Fibroblast of skin of abdomen (primary cell): Measurements from ENCODE around the gene DPF3.

ENCODE experiments used
- DNase-seq: peaks from one replicate; pipeline ENCODE4 v3.0.0-alpha.2; 2013

The DPF3 gene

DNA sequence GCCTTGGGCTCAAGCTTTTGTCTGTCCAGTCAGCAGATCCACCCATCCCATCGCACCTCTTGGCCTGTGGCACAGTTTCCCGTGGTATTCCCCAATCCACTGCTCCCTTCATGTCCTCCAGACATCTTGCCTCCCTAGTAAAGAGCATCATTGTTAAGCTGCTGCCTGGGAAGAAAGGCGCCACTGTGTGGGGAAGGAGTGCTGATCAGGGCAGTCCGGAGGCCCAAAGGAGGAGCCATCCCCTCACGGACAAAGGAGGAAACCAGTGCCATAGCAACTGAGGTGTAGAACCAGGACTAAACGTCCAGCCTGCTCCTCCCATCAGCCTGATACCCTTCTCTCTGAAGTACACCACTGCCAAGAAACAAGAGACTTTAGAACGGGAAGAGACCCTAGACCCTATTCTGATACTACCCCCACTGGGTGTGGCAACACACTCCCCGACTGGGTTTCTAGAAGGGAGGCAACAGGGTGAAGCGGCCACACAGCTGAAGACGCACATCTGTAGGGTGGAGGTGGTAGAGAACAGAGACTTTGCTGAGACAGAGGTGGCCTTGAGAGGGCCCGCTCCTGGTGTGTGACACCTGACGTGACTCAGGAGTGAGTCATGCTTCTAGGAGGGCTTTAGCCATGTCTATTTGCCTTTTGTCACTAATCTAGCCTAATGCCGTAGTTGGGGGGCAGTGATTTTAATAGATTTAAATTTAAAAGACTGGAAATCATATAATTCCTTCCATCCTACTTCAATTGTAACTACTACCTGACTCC lies 185.0 kb downstream of the DPF3 start:
- DNase-seq = no peak

DNA sequence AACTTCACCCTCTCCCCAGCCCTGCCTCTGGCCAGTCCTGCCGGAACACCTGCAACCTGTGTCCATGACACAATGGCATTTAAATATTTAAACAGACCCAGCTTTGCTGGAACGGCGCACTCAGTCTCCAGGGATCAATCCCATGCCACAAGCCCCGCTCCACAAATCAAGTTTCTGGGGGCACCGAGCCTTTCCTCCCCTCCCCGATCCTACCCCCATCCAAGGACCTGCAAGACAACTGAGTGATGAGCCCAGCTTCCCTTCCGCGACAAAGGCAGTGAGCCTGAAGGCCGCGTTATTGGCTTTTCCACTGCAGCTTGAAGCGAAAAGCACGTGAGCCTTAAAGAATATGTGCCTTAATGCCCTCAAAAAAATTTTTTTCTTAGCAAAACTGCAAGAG lies 185.7 kb downstream of the DPF3 start:
- no peak for DNase-seq

DNA sequence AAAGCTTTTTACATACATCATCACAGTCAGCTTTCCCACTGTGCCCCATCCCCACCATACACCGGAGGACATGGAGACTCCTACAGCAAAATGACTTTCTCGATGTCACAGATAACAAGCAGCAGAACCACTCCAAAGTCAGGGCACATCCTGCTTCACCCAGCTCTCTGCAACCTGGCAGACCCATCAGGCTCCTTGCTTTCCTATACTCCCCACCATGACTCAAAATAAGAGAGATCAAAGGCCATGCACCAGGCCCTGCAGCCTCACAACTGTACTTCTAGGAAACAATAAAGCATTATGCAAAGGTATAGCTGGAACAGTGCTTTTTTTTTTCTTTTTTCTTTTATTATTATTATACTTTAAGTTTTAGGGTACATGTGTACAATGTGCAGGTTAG lies 187.4 kb downstream of the DPF3 start:
- DNase-seq = no peak

DNA sequence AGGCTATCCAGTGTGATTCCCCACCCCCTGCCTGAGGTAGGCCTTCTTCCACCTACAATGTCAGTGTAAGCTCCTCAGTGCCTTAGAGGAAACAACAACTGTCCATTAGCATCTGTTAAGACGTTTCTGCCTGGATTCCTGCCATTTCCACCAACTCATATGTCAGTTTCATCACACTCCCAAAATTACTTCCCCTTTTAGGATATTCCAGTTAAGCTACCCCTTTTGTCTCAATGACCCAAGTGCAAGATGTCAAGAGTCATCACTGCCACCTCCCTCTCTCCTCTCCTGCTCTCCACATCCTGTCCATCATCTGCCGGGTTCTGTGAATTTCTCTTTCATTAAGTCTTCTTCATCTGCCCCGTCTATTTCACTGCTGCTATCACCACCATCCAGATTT lies 189.4 kb downstream of the DPF3 start:
- DNase-seq = no peak

DNA sequence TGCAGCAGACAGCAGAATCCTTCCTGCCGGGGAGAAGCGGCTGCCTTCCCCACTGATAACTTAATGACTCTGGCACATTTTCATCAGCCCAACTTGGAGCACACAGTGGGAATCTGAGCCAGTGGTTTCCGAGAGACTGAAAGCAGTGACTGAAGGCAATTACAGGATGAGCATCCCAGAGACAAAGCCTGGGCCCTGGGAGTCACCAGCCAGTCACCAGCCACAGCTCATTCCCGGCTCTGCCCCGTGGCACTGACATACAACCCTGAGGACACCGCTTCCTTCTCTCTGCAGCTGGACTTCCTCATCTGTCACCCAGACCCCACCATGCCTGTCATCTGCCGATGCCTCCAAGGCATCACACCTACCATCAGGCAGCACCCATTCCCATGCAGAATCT lies 192.3 kb downstream of the DPF3 start:
- DNase-seq = peak; percentile 27

DNA sequence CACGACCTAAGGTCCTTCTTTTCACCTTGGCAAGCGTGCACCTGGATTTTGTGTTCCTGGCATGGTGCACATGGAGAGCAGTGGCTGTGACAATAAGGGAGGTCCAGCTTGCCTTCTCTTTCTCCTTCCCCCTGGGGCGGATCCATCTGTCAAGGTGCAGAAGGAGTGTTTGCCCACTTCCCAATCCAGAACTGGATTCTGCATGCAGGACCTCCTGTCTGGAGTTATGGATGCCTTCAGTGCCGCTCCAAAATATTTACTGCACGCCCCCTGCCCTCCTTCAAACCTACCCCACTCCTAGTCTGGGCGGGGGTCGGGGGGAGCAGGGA lies 192.7 kb downstream of the DPF3 start:
- no peak for DNase-seq

DNA sequence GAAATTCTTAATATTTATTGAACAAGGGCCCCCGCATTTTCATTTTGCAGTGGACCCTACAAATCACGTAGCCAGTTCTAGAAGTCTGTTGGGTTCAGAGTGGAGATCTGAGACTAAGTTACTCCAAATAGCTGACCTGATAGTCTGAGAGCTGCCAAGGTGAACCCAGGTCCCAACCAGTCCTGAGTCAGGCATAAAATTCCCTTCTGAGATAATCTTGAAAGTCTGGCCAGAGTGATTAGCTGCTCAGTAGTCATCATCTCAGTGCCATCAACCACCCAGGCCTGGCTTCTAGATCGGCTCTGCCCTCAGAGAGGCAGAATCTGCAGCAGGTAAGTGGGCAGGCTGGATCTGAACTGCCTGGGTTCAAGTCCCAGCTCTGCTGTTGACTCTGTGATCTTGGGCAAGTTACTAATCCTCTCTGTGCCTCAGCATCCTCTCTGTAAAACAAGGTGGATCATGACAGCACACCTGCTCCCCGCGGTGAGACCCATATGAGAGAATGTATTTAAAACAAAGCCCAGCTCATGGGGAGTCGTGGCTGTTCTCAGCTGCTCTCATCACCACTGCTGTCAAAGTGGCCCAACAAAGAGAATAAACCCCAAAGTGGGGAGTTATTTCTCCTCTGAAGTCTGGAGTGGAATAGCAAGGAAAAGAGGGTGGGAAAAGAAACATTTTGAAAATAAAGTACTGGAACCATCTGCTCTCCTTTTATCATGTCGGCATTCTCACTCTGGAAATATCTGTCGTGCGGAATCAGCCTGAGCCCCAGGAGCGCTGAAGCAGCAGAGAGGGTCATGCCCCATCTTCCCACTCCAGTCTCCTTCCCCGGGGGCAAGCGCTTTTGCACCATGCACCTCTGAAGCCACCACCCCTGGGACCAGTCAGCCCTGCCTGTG lies 193.3 kb downstream of the DPF3 start:
- no peak for DNase-seq

DNA sequence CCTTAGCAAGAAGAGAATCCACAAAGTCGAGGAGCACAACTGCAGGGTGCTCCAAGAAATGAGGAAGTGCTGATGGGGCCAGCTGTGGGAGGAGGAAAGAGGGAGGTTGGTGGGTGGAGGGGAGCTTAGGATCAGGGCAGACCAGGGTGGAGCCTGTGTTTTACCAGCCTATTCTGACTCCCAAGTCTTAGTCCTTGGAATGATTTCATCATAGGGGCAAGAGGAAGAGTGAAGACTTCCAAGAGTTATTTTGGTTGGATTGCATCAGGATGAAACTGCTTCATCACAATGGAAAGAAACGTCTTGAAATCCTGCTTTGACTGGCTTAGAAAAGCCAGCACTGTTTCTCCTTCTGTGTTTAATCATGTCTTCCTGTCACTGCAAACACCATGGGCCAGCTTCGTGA lies 194.0 kb downstream of the DPF3 start:
- DNase-seq = peak; percentile 92

DNA sequence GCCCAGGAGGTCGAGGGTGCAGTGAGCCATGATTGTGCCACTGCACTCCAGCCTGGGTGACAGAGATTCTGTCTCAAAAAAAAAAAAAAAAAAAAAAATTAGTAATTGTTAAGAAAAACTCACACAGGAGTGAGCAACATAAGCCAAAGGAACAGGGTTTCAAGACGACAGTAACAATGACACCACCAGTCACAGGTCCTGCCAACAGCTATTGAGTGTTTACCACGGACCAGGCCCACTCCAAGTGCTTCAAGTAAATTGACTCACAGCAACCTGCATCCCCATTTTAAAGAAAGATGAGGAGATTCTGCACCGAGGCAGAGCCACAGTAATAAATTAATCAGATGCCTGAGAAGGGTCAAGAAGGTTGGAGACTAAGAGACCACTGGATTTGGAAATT lies 194.5 kb downstream of the DPF3 start:
- no peak for DNase-seq

DNA sequence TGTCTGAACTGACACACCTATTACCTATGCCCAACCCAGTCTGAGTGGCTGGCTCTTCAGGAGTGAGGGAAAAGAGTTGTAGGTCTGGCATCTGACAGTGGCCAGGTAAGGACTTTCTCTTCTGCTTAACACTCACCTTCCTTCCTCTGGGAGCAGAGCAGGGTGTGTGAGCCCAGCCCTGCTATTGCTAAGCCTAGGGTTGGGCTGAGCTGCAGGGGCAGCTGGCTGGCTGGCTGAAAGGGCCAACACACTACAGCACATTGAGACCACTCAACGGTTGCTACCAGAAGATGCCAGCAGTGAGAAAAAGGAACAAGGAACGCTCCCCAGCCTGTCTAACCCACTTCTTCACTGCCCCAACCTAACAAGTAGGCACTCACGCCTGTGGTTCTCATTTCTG lies 201.2 kb downstream of the DPF3 start:
- DNase-seq = no peak

DNA sequence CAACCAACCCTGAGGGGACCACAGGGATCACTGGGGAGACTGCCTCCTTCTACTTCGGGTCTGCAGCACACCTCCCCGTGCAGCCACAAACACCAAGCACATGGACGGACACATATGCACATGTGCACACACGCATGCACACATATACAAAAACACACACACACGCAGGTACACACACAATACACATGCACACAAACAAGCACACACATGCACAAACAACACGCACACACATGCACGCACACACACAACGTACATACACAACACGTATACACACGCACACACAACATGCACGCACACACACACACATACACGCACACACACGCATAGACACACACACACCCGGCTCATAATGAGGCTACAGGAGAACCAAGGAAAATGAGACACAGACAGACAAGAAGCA lies 203.6 kb downstream of the DPF3 start:
- DNase-seq = no peak

DNA sequence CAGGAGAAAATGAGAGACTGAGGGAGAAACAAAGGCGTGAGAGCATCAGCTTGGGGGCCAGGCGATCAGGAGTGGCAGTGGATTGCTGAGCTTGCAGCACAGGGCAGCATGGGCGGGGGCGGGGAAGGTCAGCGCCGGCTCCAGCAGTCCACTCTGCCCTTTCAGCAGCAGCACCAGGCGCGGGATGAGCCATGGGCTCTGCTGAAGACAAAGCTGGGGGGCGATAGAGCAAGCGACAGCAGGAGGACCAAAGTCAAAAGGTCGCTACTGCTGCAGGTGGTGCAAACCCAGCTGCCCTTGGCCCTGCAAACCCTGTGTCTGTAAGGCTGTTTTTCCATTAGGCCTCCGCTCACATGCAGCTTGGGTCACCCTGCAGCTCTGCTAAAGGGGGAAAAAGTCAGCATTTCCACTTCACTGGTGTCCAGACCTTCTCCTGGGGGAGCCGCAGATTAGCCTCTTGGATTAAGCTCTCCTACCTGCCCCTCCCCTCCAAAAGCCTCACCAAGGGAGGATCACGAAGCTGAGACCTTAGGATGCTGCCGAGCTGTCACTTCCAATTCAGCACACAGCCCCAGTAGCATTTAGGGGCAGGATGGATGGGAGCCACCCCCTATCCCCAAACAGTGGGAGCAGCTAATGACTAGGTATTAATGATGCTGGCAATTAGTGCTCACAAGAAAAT lies 204.8 kb downstream of the DPF3 start:
- DNase-seq = no peak

DNA sequence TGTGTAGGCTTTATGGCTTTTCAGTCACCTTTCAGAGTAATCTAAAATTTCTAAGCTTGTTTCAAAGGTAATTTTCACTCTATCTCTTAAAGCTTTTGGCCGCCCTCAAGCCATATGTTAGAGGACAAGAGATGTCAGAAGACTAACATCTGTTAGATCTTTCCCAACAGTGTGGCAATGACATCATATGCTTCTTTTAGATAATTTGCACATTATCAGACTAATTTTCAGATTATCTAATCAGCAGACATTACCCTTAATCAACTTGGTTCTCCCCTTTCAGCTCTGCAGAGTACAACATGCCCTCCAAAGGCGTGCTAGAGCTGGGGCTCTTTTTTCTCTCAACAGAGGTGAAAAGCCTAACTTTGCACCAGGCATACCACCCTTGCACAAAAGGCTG lies 207.1 kb downstream of the DPF3 start:
- DNase-seq = no peak

DNA sequence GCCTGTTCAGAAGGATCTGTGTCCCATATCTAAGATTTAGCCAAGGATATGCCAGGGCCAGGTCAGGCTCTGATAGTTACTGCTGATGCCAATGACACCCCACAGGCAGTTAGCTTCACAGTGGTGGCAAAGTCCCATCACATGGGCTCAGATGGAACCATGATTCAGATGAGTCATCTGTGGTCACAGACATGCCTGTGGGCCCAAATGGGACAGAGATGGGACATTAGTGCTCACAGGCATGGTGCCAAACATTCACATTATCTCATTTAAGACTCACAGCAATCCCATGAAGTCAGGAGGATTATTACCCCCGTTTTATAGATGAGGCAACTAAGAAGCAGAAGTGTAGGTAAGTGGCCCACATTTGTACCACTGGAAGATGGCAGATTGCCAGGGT lies 207.8 kb downstream of the DPF3 start:
- DNase-seq = no peak

DNA sequence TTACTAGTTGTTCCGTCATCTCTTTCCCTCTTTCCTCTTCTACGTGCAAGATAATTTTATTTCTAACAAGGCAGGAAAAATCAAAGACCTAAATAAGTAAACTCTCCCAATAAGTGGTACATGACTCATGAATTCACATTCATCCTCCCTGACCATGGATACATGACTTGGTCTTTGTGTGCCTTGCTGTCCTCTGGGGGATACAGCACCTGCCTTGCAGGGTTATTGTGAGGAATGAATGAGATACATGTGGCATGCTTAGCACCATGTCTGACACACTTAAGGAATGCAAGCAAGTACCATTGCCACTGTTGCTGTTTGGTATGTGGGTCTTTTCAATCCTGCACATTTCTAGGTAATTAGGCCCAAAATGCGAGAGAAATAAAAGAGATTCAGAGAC lies 208.4 kb downstream of the DPF3 start:
- no peak for DNase-seq

DNA sequence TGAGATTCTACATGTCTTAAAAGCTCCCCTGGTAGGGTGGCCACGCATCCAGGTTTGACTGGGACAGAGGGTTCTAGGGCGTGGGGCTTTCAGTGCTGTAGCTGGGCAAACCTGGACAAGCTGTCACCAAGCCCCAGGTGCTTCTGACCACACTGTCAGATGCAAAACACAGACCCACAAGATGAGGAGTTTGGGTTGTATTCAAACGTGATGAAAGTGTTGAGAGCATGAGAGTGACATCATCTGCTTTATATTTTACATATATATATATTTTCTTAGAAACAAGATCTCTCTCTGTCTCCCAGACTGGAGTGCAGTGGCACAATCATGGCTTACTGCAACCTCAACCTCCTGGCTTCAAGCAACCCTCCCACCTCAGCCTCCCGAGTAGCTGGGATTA lies 210.1 kb downstream of the DPF3 start:
- no peak for DNase-seq

DNA sequence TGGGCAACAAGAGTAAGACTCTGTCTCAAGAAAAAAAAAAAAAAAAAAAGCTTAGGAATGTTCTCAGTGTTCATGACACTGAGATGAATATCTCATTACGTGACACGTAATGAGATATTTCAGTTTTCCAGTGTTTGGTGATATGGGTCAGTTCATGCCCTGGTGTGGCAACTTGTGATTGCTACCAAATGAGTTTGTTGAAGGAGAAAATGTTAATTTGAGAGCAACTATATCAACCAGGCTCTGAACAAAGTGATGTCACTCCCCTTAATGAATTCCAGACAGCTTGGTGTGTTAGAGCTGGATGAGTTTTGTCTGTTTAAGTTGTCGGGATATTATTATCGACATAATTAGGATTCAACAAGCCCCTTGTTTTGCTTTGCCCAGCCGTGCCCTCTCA lies 211.7 kb downstream of the DPF3 start:
- peak; percentile 80 for DNase-seq

DNA sequence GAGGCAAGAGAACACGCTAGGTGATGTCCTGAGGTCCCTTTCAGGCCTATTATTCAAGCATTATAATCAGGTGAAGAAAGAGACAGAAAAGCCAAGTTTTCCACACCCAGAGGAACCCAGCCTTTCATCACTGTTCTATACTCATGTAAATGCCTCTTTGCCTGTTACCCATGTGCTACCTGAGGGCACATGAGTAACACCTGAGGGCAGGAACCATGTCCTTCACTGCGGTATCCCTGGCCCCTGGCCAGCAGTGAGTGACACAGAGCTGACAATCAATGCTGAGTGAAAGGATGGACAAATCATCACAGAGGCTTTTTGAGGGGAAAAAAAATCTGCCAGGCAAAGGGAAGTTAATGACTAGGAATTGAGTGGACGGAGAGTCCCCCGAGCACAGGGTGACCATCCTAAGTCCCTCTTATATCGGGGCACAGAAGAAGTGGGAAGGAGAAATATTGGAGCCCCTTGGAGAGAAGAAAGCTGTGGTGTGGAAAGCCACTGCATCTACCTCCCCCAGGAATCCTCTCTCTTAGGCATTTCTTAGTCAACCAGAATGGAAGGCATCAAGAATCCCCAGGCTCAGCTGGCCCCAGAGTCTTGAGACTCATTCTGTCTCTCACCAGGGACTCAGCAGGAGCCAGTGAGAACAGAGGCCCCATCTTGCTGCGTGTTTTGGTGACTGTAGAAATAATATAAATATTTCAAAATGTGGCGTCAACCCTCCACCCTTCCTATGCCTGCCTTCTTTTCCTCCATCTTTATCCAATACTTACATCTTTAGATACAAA lies 212.9 kb downstream of the DPF3 start:
- no peak for DNase-seq

DNA sequence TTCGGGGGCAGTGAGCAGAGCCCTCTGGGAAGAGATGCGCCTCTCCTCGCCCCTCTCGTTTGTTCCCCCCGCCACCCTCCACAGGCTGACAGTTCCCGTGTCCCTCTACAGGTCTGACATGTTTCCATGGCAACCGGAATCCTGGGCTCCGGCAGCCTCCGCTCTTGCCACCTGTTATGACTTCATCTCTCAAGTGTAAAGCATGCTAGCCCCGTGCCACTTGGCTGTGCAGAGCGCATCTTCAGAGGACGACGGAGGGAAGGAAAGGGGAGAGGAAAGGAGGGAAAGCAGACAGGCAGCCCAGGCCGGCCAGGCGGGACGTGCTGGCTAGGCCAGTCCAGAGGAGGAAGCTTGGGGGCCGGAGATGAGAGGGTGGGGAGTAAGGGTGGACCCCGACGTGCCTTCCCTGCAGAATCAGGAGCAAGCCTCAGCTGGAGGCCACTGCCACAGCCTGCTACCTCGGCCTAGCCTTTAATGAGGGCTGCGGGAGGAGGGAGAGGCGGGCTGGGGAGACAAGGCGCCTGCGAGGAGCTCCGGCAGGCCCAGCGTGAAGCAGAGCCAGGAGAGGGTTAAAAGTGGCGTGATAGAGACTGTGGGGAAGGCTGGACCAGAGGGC lies 214.3 kb downstream of the DPF3 start:
- no peak for DNase-seq

DNA sequence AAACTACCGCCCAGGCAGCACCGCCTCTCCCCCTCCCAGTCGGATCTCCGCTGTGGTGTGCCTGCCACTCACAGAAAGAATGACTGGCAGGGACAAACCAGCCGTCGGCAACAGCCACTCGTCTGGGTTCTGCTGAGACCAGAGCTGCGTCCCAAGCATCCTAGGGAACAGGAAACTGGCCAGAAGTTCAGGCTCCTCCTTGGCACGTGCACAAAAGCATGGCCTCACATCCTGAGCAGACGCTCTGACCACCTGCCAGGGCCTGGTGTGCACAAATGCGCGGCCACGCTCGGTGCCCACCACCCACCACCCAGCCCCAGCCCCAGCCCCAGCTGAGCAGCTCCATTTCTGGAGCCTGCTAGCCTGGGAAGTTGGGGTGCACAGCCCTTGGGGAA lies 214.8 kb downstream of the DPF3 start:
- peak; percentile 36 for DNase-seq

DNA sequence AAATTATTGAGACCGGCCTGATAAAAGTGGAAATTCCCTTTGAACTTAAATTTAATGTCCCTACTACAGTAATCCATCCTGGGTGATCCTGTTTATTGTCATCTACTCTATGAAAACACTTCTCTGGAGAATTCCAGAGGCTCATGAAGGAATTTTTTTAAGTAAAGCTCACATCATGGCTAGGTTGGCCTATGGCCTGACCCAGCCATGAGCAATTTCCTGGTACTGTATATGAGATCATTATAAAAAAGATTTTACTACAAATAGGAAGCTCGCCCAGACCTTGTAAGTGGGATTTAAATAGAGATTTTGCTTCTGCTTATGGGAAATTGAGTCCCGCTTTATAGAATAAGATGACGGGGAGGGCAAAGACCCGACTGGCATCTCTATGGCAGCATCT lies 215.5 kb downstream of the DPF3 start:
- peak; percentile 53 for DNase-seq

DNA sequence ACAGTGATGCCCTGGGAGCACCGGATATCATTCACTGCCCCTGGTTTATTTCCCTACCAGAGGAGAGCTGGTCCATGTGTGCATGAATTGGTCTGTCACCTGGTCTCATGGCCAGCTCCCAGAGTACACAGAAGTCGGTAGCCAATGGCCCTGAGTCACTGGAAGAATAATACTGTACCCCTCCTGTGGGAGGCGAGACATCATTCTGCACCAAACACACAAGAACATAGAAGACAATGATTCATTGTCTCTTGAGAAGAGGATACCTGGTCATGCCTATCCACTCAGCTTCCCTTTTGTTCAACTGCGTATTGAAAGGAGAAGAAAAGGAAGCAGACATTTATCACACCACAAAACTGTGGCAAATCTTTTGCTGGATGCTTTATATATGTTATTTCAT lies 216.2 kb downstream of the DPF3 start:
- no peak for DNase-seq
